Measurements from ENCODE around the gene SETD4. TPM values are rescaled to one million over a fixed set of nuclear protein-coding genes. Genes with fewer than 3 reads are reported as not detected.
A peak's percentile ranks its signal among the peaks of the same experiment; 100 is the strongest.

The SETD4 gene
- total RNA-seq, 1 experiment from 2014 or later, result 24.3 TPM

GRCh38 chr21:36038701-36039497 lies 21.4 kb downstream of the SETD4 start:
- DNase-seq, result no peak
- ChIA-PET CTCF (no interaction called here), POLR2A (interaction anchor here (0.5 kb wide), 1 partner anchor 58 kb away, joined by 4 read pairs; no protein-coding TSS in a partner anchor)
- H3K27me3 Mint-ChIP-seq (ENCODE audit: insufficient read depth, unreplicated experiment), result no peaks in the 10 kb centered on the region
- H3K36me3 Mint-ChIP-seq (ENCODE audit: insufficient read depth, unreplicated experiment), result peaks cover 33% of the 10 kb centered on the region
- no peak overlapping the region for H3K27ac Mint-ChIP-seq (ENCODE audit: unreplicated experiment)
- Histone ChIP-seq H3K4me3 (ENCODE audit: low read depth, low read length) (no peak overlapping the region), H3K9me3 (no peaks in the 10 kb centered on the region), H3K36me3 (ENCODE audit: control insufficient read depth, insufficient read depth, low read length) (no peaks in the 10 kb centered on the region; the same call in 1 of the 2 replicates), H3K27me3 (replicated peaks; ENCODE audit: control insufficient read depth, insufficient read depth, low read length) (no peaks in the 10 kb centered on the region), H3K4me1 (no peaks in the 10 kb centered on the region)
- intact Hi-C loops (cut with micrococcal nuclease; ENCODE audit: unreplicated experiment), result no loop called here
- BruUV-seq (replicated peaks), result no TSS peak
- TF ChIP-seq, protein P1, sequence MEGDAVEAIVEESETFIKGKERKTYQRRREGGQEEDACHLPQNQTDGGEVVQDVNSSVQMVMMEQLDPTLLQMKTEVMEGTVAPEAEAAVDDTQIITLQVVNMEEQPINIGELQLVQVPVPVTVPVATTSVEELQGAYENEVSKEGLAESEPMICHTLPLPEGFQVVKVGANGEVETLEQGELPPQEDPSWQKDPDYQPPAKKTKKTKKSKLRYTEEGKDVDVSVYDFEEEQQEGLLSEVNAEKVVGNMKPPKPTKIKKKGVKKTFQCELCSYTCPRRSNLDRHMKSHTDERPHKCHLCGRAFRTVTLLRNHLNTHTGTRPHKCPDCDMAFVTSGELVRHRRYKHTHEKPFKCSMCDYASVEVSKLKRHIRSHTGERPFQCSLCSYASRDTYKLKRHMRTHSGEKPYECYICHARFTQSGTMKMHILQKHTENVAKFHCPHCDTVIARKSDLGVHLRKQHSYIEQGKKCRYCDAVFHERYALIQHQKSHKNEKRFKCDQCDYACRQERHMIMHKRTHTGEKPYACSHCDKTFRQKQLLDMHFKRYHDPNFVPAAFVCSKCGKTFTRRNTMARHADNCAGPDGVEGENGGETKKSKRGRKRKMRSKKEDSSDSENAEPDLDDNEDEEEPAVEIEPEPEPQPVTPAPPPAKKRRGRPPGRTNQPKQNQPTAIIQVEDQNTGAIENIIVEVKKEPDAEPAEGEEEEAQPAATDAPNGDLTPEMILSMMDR (IDR thresholded peaks at IDR 0.05; ENCODE audit: insufficient read depth in 1 of 2, low read depth in 1 of 2, low read length in 1 of 2, severe bottlenecking in 1 of 2, unreplicated experiment in 1 of 2), result no peak
- H3K4me3 Mint-ChIP-seq (ENCODE audit: unreplicated experiment), result no peak overlapping the region
- H3K9me3 Mint-ChIP-seq (ENCODE audit: unreplicated experiment), result no peaks in the 10 kb centered on the region
- H3K4me1 Mint-ChIP-seq (ENCODE audit: low read depth, unreplicated experiment), result peaks cover 10% of the 10 kb centered on the region

DNA sequence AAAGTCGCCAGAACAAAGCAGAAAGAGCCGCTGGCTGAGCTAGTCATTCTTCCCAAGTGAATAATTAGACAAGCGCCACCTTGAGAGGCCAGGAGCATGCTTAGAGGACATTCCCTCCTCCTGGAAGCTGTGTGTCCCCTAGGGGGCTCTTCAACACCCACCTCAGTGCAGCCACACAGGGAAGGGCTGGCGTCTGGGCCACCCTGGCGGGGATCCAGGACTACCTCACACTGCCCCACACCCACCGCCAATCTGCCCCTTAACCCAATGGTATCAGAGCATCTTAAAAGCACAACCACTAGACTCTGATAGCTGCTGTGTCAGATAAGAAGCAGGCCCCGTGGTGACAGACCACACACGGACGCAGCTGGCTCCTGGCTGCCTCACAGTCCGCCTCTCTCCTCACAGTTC lies 24.9 kb downstream of the SETD4 start:
- H3K4me3 Mint-ChIP-seq (ENCODE audit: unreplicated experiment), result no peak overlapping the region
- peak overlapping the region; percentile 53 for H3K27ac Mint-ChIP-seq (ENCODE audit: unreplicated experiment)

GRCh38 chr21:36034211-36034913 lies 26.0 kb downstream of the SETD4 start:
- intact Hi-C loops (cut with micrococcal nuclease; ENCODE audit: unreplicated experiment), result no loop called here
- H3K27me3 Mint-ChIP-seq (ENCODE audit: insufficient read depth, unreplicated experiment), result no peaks in the 10 kb centered on the region
- no peaks in the 10 kb centered on the region for H3K27me3 ChIP-seq (replicated peaks; ENCODE audit: control insufficient read depth, insufficient read depth, low read length)
- H3K9me3 Mint-ChIP-seq (ENCODE audit: unreplicated experiment), result no peaks in the 10 kb centered on the region
- peaks cover 22% of the 10 kb centered on the region for H3K4me1 Mint-ChIP-seq (ENCODE audit: low read depth, unreplicated experiment)
- no TSS peak for BruUV-seq (replicated peaks)
- TF ChIP-seq, protein P1 (IDR thresholded peaks at IDR 0.05; ENCODE audit: insufficient read depth in 1 of 2, low read depth in 1 of 2, low read length in 1 of 2, severe bottlenecking in 1 of 2, unreplicated experiment in 1 of 2), result no peak
- peaks cover 22% of the 10 kb centered on the region for H3K36me3 Mint-ChIP-seq (ENCODE audit: insufficient read depth, unreplicated experiment)
- H3K4me3 Mint-ChIP-seq (ENCODE audit: unreplicated experiment), result no peak overlapping the region
- ChIA-PET CTCF (interaction anchor here (0.6 to 1.2 kb wide), 3 partner anchors 79 to 366 kb away, joined by 3 to 8 read pairs (median 4); no protein-coding TSS in a partner anchor), POLR2A (no interaction called here)
- DNase-seq, result no peak
- no peak overlapping the region for H3K27ac Mint-ChIP-seq (ENCODE audit: unreplicated experiment)
- no peaks in the 10 kb centered on the region for H3K9me3 ChIP-seq
- no peak overlapping the region for H3K4me3 ChIP-seq (ENCODE audit: low read depth, low read length)
- no peaks in the 10 kb centered on the region; the same call in 1 of the 2 replicates for H3K36me3 ChIP-seq (ENCODE audit: control insufficient read depth, insufficient read depth, low read length)
- H3K4me1 ChIP-seq, result peaks cover 14% of the 10 kb centered on the region

More for the DNA sequence above, 24.9 kb downstream of the SETD4 start:
- Histone ChIP-seq H3K4me1 (peaks cover 5% of the 10 kb centered on the region; the same call in 1 of the 2 replicates), H3K27me3 (replicated peaks; ENCODE audit: control insufficient read depth, insufficient read depth, low read length) (no peaks in the 10 kb centered on the region), H3K9me3 (no peaks in the 10 kb centered on the region), H3K4me3 (ENCODE audit: low read depth, low read length) (no peak overlapping the region), H3K36me3 (ENCODE audit: control insufficient read depth, insufficient read depth, low read length) (no peaks in the 10 kb centered on the region; the same call in 1 of the 2 replicates)
- intact Hi-C loops (cut with micrococcal nuclease; ENCODE audit: unreplicated experiment), result no loop called here
- TF ChIP-seq, protein P1 (IDR thresholded peaks at IDR 0.05; ENCODE audit: insufficient read depth in 1 of 2, low read depth in 1 of 2, low read length in 1 of 2, severe bottlenecking in 1 of 2, unreplicated experiment in 1 of 2), result peak in 1 of 2 experiments; percentile 6
- Mint-ChIP-seq H3K4me1 (ENCODE audit: low read depth, unreplicated experiment) (peaks cover 16% of the 10 kb centered on the region), H3K36me3 (ENCODE audit: insufficient read depth, unreplicated experiment) (peaks cover 23% of the 10 kb centered on the region), H3K27me3 (ENCODE audit: insufficient read depth, unreplicated experiment) (no peaks in the 10 kb centered on the region), H3K9me3 (ENCODE audit: unreplicated experiment) (no peaks in the 10 kb centered on the region)
- peak in 1 of 2 experiments; percentile 14 for DNase-seq
- ChIA-PET POLR2A (no interaction called here), CTCF (interaction anchor here (0.9 to 1.2 kb wide), 2 partner anchors 56 to 78 kb away, joined by 3 to 8 read pairs; no protein-coding TSS in a partner anchor)
- BruUV-seq (replicated peaks), result no TSS peak

All from Caco-2 (cell line).